NCI-H2227 (cell line): ENCODE results near the gene MACROD2.

ENCODE experiments used
- DNase-seq: peaks from one replicate; lab custom pipeline; 2025; ENCODE audit not compliant: unreplicated experiment; lab: John Stamatoyannopoulos, UW

The MACROD2 gene

GRCh38 chr20:15622368-15622767 is 1627.1 kb downstream of the MACROD2 start:
- DNase-seq, result no peak

DNA sequence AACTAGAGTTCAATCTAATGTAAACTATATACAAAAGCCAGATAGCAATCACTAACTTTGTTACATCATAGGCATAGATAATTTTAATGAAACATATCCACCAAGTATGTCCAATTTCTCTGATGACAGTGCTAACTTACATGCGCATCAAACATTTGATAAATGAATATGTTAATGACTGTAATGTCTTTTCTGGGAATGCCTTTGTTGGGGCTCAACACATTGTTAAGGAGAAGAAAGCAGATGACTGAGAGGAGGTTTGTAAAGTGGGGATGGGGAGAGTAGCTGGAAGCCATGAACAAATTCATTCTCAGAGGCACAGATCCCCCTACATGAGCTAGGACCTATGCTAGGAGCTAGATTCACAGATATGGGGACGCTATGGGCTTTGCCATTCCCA is 1627.9 kb downstream of the MACROD2 start:
- no peak for DNase-seq

GRCh38 chr20:15625981-15626380 is 1630.7 kb downstream of the MACROD2 start:
- no peak for DNase-seq

DNA sequence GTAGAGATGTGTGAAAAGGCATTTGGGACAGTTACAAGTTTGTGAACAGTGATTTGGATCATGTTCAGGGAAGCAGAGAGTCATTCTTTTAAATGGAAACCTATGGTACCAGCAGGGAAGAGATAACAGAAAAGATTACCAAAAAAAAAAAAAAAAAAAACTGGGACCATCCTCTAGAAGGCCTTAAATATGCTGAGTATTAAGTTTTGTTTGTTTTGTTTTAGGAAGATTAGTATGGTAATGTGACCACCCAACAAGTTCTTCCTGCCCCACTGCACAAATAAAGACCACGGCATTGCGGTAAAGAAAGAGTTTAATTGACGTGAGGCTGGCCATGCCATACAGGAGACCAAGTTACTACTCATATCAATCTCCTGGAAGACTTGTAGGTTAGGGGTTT is 1631.8 kb downstream of the MACROD2 start:
- DNase-seq, result no peak

- DNase-seq, result no peak
Measured at GRCh38 chr20:15627501-15627903, 1632.2 kb downstream of the MACROD2 start.

DNA sequence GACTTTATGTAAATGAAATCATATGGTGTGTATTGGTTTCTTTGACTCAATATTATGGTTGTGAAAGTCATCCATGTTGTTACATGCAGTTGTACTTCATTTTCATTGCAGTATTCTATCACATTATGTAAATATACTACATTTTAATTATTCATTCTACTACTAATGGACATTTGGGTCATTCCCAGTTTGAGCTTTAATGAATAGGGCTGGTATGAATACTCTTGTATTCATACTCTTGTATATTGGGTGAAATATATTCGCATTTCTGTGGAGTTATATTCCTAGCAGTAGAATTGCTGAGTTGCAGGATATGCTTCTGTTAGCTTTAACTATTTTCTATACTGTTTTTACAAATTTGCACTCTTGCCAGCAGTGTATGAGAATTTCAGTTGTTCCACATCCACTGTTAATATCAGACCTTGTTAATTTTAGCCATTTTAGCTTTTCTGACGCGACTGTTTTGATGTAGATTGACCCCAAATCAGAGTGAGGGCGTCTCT is 1633.6 kb downstream of the MACROD2 start:
- no peak for DNase-seq

GRCh38 chr20:15630360-15630759 is 1635.0 kb downstream of the MACROD2 start:
- no peak for DNase-seq

DNA sequence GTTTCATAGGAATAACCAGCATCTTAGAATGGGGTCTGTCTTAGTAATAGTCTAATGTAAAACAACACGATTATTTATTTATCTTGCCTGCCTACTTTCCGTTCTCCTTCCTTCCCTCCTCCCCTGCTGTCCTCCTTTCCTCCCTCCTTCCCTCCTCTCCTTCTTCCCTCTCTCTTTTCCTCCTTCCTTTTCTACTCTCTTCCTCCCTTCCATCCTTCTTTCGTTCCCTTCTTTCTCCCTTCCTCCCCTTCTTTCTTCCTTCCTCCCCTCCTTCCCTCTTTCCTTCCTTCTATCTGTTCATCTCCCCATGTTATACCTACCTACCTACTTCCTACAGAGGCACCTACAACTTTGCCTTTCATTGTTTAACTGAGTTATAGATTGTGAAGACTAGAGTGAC is 1637.4 kb downstream of the MACROD2 start:
- no peak for DNase-seq

DNA sequence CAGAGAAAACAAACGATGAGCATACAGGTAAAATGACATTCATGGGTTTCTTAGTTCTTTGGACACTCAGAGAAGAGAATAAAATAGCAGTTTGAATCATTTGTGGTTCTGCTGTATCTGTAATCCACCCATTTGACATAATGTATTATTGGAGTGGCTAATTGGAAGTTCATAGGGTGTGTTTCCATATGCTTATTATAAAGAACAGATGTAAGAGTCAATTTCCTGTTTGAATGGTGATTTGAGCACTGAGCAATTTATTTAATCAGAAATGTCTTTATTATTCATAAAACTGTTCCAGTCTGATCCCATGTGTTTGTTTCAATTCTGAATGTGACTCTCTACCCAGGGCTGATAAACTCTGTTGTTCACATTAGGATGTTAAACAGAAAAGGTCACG is 1638.8 kb downstream of the MACROD2 start:
- no peak for DNase-seq

- no peak for DNase-seq
Measured at GRCh38 chr20:15637546-15637945, 1642.2 kb downstream of the MACROD2 start.

DNA sequence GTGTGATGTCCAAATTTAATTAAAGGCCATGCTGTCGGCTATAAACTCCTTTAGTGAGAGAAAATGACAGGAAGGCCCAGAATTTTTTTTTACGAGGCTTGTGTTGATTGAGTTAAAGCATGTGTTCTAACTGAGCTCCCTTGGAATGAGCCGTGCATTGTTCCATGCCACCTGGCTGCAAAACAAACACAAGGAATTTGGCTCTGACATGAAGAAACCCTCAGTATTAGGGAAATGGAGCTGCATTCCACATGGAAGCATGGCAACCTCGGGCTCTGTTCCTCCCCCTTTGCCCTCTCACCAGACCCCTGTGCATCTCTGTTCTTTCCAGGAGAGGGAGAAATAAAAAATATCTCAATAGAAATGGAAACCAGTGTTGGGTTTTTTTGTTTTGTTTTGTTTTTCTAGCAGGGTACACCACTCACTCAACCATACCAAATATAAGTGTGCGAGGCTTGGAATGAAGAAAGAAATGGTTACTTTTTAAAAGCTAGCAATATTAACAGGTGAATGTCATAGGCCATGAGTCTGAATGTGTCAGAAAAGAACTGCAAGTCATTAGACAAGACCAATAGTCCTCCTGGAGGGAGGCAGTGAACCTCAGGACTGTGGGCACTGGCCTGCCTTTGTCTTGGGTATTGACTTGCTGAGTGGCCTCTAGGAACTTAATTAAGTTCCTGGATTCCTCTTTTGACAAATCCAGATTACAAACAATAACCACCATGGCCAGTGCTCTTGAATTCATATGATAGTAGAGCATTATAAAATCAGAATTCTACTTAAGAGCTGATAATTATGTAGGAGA is 1642.8 kb downstream of the MACROD2 start:
- DNase-seq, result peak; percentile 23

DNA sequence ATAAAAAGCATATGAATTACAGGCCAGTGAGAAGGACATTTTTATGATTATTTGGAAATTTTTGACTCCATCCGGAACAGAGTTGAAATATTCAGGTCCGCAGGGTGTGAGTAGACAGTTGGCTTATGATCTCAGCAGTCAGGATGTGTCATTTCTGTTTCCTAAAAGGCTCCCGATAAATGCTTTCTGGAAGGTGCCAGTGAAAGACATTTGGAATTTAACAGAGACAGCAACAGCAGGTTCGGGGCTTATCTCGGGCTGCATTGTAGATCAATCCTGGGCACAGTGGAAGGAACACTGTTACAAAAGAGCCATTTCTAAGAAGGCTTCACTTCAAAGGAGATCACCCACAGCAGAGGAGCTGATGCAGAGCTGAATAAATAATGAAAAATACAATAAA is 1643.5 kb downstream of the MACROD2 start:
- DNase-seq, result no peak

DNA sequence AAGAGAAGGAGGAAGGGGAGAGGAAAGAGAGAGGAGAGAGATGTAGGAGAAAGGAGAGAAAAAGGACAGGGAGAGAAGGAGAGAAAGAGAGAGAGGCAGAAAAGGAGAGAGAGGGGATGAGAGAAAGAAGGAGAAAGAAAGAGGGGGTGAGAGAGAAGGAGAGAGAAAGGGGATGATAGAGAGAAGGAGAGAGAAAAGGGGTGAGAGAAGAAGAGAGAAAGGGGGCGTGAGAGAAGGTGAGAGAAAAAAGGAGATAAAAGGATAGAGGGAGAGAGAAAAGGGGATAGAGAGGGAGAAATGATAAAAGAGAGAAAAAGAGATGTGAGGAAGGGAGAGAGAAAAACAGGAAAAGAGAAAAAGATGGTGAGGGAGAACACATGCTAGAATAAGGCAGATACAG is 1644.5 kb downstream of the MACROD2 start:
- no peak for DNase-seq

GRCh38 chr20:15642109-15642508 is 1646.8 kb downstream of the MACROD2 start:
- no peak for DNase-seq

DNA sequence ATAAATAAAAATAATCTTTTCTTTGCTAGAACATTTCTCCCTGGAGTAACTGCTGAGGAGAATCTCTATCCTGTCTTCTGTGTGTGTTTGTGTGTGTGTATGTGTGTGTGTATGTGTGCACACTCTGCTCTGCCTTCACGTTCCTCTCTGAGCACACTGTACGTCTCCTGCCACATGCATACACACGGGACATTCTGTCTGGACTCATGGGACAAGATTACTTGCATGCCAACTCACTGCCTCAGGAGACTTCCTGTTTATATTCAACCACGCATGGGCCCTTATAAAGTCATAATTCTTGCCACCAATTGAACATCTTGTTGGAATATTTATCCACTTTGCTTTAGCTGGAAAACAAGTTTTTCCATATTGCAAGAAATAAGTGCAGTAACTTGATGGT is 1647.4 kb downstream of the MACROD2 start:
- DNase-seq, result no peak

GRCh38 chr20:15643713-15644112 is 1648.4 kb downstream of the MACROD2 start:
- DNase-seq, result peak; percentile 2

GRCh38 chr20:15645816-15646215 is 1650.5 kb downstream of the MACROD2 start:
- DNase-seq, result no peak

DNA sequence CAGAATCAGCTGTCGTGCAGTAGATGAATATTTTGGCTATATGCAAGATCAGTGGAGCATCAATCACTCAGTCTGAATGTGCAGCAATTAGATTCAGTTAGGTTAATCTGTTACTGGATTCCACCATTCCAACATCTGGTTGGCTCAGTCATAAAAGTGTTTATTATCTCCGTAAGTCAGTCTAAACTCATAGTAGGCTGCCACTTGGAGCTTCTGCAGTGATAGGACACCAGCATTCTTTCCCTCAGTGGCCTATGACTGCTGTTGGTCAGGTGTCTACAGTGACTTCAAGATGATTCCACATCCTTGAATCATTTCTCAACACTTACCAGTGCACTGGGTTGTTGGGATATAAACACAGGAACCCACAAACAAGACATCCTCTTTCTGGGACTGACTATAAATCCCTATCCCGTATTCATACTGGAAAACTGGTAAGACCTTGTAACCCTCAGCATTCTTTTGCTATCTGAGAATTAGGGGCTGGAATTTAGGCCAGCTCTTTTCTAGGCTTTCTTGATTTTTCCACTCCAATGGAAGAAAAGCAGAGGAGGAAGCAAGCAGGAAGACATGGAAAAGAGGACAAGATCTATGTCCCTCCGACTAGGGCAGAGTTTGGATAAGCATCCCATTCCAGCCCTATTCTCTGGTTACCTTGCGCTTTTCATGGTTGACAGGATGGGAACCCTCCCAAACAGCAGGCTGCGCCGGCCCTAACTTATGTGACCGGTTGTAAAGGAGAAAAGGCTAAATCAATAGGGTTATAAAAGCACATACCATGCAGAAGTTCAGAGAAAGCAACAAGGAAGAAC is 1658.3 kb downstream of the MACROD2 start:
- no peak for DNase-seq

DNA sequence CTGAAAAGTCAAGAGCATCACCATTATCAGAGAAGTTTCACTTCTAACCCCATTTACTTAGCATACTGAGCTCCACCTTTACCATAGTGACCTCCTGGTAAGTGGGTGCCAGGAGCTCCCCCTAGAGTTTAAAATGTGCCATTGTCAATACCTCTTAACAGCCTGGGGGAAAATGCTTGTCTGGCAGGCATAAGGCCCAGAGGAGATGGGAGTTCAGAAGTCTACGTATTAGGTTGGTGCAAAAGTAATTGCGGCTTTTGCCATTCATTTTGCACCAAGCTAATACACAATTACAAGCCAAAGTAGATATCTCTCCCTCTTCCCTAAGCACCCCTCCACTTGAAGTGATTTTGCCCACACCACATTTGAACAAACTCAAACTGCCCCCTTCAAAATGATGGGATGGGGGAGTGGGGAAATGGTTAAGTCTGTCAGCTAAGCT is 1658.9 kb downstream of the MACROD2 start:
- DNase-seq, result peak; percentile 24

DNA sequence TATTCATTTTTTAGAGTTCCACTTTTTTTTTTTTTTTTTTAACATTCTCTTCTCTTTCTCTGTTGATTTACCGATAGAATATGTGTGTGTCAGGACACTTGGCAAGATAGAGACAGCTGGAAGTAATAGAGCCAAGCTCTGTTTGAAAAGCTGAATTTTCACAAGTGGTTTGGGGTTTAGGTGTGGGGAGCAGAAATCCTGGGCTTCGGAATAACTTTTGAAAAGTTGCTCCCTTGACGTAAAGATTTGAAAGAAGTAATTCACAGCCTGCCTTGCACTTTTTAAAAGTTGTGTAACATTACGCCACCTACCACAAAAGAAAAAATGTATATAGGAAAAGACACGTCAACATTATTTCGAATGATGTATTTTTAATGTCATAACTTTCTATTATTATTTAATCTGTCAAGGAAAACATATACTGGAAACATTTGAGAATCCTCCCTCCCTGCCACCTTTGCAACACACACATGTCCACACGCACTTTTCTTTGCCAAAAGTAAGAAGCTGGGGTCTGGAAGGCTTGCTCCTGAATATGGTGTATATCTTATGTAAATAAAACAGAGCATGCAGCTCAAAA is 1660.1 kb downstream of the MACROD2 start:
- DNase-seq, result no peak

GRCh38 chr20:15656124-15656523 is 1660.8 kb downstream of the MACROD2 start:
- no peak for DNase-seq

- DNase-seq, result no peak
Measured at GRCh38 chr20:15658295-15658694, 1663.0 kb downstream of the MACROD2 start.
